ENCODE measurements around the gene FAM181B.

FAM181B gene

DNA sequence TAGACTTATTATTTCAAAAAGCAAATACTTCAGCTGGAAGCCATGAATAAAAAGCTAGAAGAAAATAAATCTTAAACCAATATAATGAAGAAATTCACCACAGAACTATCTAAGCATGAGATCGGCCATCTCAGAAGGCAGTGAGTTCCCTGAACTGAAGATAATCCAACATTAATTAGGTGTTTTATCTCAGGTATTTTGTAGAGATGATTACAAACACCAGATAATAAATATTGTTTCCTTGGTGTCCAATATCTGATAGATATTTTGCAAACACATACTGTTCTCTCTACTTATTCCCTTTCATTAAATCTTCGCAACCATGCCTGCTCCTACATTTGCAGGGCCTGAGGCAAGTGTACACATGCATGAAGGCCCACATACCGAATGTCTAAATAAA lies 26.0 kb upstream of the FAM181B start:
- Histone ChIP-seq H3K4me3 (replicated peaks; ENCODE audit: insufficient read depth, low read length) (no peak overlapping the region), H3K27ac (replicated peaks) (no peak overlapping the region), H3K27me3 (ENCODE audit: insufficient read depth, poor library complexity, severe bottlenecking) (no peaks in the 10 kb centered on the region)
- no peak for DNase-seq (ENCODE audit: low read depth in 1 of 2, low spot score in 1 of 2)
- TF ChIP-seq, protein P1, sequence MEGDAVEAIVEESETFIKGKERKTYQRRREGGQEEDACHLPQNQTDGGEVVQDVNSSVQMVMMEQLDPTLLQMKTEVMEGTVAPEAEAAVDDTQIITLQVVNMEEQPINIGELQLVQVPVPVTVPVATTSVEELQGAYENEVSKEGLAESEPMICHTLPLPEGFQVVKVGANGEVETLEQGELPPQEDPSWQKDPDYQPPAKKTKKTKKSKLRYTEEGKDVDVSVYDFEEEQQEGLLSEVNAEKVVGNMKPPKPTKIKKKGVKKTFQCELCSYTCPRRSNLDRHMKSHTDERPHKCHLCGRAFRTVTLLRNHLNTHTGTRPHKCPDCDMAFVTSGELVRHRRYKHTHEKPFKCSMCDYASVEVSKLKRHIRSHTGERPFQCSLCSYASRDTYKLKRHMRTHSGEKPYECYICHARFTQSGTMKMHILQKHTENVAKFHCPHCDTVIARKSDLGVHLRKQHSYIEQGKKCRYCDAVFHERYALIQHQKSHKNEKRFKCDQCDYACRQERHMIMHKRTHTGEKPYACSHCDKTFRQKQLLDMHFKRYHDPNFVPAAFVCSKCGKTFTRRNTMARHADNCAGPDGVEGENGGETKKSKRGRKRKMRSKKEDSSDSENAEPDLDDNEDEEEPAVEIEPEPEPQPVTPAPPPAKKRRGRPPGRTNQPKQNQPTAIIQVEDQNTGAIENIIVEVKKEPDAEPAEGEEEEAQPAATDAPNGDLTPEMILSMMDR (IDR thresholded peaks at IDR 0.05; ENCODE audit: insufficient read depth, low read length) = no peak
- TF ChIP-seq POLR2AphosphoS5 (IDR thresholded peaks at IDR 0.05; ENCODE audit: low read depth) (no peak), GABPA (IDR thresholded peaks at IDR 0.05; ENCODE audit: low read depth) (no peak), SPI1 (IDR thresholded peaks at IDR 0.05; ENCODE audit: borderline replicate concordance, low read depth) (no peak)
- TF ChIP-seq, protein P2, sequence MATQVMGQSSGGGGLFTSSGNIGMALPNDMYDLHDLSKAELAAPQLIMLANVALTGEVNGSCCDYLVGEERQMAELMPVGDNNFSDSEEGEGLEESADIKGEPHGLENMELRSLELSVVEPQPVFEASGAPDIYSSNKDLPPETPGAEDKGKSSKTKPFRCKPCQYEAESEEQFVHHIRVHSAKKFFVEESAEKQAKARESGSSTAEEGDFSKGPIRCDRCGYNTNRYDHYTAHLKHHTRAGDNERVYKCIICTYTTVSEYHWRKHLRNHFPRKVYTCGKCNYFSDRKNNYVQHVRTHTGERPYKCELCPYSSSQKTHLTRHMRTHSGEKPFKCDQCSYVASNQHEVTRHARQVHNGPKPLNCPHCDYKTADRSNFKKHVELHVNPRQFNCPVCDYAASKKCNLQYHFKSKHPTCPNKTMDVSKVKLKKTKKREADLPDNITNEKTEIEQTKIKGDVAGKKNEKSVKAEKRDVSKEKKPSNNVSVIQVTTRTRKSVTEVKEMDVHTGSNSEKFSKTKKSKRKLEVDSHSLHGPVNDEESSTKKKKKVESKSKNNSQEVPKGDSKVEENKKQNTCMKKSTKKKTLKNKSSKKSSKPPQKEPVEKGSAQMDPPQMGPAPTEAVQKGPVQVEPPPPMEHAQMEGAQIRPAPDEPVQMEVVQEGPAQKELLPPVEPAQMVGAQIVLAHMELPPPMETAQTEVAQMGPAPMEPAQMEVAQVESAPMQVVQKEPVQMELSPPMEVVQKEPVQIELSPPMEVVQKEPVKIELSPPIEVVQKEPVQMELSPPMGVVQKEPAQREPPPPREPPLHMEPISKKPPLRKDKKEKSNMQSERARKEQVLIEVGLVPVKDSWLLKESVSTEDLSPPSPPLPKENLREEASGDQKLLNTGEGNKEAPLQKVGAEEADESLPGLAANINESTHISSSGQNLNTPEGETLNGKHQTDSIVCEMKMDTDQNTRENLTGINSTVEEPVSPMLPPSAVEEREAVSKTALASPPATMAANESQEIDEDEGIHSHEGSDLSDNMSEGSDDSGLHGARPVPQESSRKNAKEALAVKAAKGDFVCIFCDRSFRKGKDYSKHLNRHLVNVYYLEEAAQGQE (IDR thresholded peaks at IDR 0.05; ENCODE audit: insufficient replicate concordance, low read depth) = no peak

DNA sequence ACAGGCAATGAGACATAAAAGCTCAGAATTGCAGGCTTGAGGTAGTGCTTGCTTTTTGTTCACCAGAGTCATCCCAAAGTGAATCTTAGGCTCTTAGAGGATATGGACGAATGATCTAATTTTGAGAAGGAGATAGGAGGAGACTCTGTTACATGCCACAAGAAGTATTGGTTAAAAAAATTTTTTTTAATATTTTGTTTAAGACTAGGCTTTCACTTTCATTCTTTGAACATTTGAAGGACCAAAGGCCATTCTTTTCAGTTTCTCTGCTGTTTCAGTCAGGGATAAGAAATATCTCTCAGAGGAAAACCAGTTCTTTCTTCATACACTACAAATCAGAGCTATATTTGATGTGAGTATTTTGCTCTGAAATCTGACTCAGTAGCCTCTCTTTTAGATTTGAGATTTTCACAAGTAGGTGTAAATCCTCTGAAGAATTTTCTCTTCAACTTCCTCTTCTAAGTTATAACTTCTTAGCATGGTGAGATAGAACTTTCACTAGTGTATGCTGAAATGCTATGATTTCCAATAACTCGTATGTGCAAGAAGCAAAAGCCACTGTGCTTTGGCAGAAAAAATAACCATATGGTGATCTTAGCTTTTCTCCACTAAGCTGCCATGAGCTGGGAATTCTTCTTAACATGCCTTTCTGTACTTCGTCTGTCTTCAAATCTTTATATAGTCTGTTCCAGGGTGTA lies 24.1 kb upstream of the FAM181B start:
- DNase-seq (ENCODE audit: low read depth in 1 of 2, low spot score in 1 of 2) = no peak
- Histone ChIP-seq H3K27ac (replicated peaks) (no peak overlapping the region), H3K4me3 (replicated peaks; ENCODE audit: insufficient read depth, low read length) (no peak overlapping the region), H3K27me3 (ENCODE audit: insufficient read depth, poor library complexity, severe bottlenecking) (peaks cover 3% of the 10 kb centered on the region)
- TF ChIP-seq GABPA (IDR thresholded peaks at IDR 0.05; ENCODE audit: low read depth) (no peak), SPI1 (IDR thresholded peaks at IDR 0.05; ENCODE audit: borderline replicate concordance, low read depth) (no peak), POLR2AphosphoS5 (IDR thresholded peaks at IDR 0.05; ENCODE audit: low read depth) (no peak)
- TF ChIP-seq, protein P1 (IDR thresholded peaks at IDR 0.05; ENCODE audit: insufficient read depth, low read length) = no peak
- TF ChIP-seq, protein P2 (IDR thresholded peaks at IDR 0.05; ENCODE audit: insufficient replicate concordance, low read depth) = no peak

DNA sequence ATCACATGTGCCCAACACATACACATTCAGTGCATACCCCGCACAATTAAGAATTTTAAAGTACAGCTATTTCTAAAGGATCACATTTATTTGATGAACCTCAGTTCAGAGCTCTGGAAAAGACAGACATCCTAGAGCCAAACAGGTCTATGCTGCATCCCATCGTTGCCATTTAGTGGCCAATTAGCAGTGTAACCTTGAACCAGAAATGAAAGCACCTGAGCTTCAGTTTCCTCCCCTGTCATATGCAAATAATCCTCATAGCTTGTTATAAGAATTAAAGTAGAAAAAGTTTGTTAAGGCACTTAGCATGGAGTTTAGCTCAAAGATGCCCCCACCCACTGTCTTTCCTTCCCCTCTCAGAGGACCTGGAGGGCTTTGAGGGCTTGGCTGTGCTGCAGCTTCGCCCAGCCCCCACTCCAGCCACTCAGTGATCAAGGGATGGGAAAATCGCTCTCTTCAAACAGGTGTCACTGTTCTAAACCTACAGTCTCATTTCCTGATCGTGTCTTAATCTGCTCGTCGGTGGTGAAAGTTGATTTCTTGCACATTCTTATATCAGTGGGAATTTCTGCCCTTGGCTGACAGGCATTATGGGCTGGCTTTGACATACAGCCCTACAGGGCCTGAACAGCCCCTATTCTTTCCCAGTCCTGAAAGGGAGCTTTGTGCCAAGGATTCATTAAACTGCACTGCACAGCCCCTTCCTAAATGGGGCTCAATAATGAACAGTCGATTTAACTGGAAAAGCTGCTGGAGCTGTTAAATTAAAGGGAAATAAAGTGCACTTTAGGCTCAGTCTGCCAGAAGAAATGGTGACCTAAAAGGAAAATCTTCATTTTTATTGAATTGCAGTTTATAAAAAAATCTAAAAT lies 23.3 kb upstream of the FAM181B start:
- no peak for DNase-seq (ENCODE audit: low read depth in 1 of 2, low spot score in 1 of 2)
- Histone ChIP-seq H3K27ac (replicated peaks) (no peak overlapping the region), H3K4me3 (replicated peaks; ENCODE audit: insufficient read depth, low read length) (no peak overlapping the region), H3K27me3 (ENCODE audit: insufficient read depth, poor library complexity, severe bottlenecking) (peaks cover 3% of the 10 kb centered on the region)
- TF ChIP-seq SPI1 (IDR thresholded peaks at IDR 0.05; ENCODE audit: borderline replicate concordance, low read depth) = no peak
- no peak for TF ChIP-seq POLR2AphosphoS5 (IDR thresholded peaks at IDR 0.05; ENCODE audit: low read depth)
- no peak for TF ChIP-seq GABPA (IDR thresholded peaks at IDR 0.05; ENCODE audit: low read depth)

DNA sequence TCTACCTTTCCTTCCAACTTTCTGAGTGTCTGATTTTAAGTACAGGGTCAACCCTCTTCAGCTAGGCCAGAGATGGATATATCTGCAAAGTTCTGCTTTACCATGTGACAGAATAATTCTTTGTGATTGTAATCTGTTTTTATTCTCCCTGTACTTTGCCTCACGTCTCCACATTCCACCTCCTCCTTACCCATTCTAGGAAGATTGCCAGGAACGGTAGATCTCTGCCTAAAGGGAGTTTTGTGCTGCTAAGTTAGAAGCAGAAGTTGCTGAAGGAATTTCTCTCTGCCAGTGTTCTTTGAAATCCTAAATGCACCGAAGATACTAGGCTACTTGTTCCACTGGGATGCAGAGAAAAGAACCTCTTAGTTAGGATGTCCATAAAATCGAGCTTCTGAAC lies 20.7 kb upstream of the FAM181B start:
- H3K27ac ChIP-seq (replicated peaks) = no peak overlapping the region
- no peak for DNase-seq (ENCODE audit: low read depth in 1 of 2, low spot score in 1 of 2)
- TF ChIP-seq, protein P2 (IDR thresholded peaks at IDR 0.05; ENCODE audit: insufficient replicate concordance, low read depth) = no peak
- TF ChIP-seq, protein P1 (IDR thresholded peaks at IDR 0.05; ENCODE audit: insufficient read depth, low read length) = no peak
- no peak for TF ChIP-seq GABPA (IDR thresholded peaks at IDR 0.05; ENCODE audit: low read depth)
- TF ChIP-seq POLR2AphosphoS5 (IDR thresholded peaks at IDR 0.05; ENCODE audit: low read depth) = no peak
- TF ChIP-seq SPI1 (IDR thresholded peaks at IDR 0.05; ENCODE audit: borderline replicate concordance, low read depth) = no peak
- H3K27me3 ChIP-seq (ENCODE audit: insufficient read depth, poor library complexity, severe bottlenecking) = peaks cover 9% of the 10 kb centered on the region
- H3K4me3 ChIP-seq (replicated peaks; ENCODE audit: insufficient read depth, low read length) = no peak overlapping the region

Measured in HL-60 (cell line).